ENCODE results near the gene B9D2. TPM values are rescaled to one million over a fixed set of nuclear protein-coding genes. Genes with fewer than 3 reads are reported as not detected.

The B9D2 gene
- total and polyA plus RNA-seq, 2 experiments from 2014 or later: 2.7 to 7.4 TPM

GRCh38 chr19:41327576-41328156 is 36.3 kb downstream of the B9D2 start:
- Histone ChIP-seq H3F3A (replicated peaks; ENCODE audit: low read depth) (peaks cover 20% of the 10 kb centered on the region), H3K4me1 (ENCODE audit: insufficient read depth) (peaks cover 53% of the 10 kb centered on the region), H4K20me1 (replicated peaks; ENCODE audit: insufficient read depth) (no peaks in the 10 kb centered on the region), H3K9me2 (ENCODE audit: insufficient read depth) (no peaks in the 10 kb centered on the region), H3K36me3 (ENCODE audit: insufficient read depth) (no peaks in the 10 kb centered on the region), H3K27ac (ENCODE audit: low read depth) (no peak overlapping the region), H3K27me3 (ENCODE audit: insufficient read depth) (peaks cover 10% of the 10 kb centered on the region), H3K79me2 (replicated peaks; ENCODE audit: insufficient read depth) (no peaks in the 10 kb centered on the region), H3K4me3 (peak overlapping the region; percentile 52), H2AFZ (0 out of 2 replicates have a peak overlapping the region, but pooled peaks have one; percentile 72), H3K4me2 (peak overlapping the region; percentile 90)
- Mint-ChIP-seq H3K9me3 (peaks cover 3% of the 10 kb centered on the region; the same call in 2 of the 3 replicates), H3K4me1 (peaks cover 60% of the 10 kb centered on the region), H3K27ac (peak overlapping the region; percentile 68), H3K4me3 (peak overlapping the region; percentile 53), H3K36me3 (ENCODE audit: low read depth) (peaks cover 7% of the 10 kb centered on the region), H3K27me3 (ENCODE audit: insufficient read depth, low read depth, poor library complexity) (peaks cover 40% of the 10 kb centered on the region)
- 0 out of 2 replicates have a peak, but pooled peaks have one; percentile 54 for TF ChIP-seq ETS1 (IDR thresholded peaks at IDR 0.05)
- no peak for TF ChIP-seq ZNF114 (CRISPR knock-in tag; IDR thresholded peaks at IDR 0.05)
- DNase-seq (ENCODE audit: low spot score) (peak; percentile 67), ATAC-seq (peak; percentile 19)

DNA sequence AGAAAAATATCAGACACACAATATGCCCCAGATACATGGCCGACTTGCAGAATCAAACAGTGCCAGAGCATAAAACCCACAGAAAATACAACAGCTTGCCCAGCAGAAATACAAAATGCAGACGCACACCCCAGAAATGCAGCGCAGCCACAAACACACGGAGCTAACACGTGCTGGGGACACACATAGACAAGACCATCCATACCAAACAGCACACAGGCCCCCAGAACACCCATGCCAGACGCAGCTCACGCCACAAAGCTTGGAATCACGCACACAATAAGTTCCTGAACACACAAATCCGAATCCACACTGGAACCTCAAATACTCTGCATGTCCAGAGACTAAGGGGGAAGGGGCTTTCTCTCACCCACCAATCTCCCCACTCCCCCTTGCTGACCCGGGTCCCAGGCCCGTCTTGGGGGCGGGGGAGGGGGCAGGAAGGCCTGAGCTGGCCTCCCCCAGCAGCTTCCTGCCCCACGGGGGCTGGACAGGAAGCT is 36.8 kb downstream of the B9D2 start:
- Histone ChIP-seq H3K9me2 (ENCODE audit: insufficient read depth) (no peaks in the 10 kb centered on the region), H3F3A (replicated peaks; ENCODE audit: low read depth) (peaks cover 23% of the 10 kb centered on the region), H3K36me3 (ENCODE audit: insufficient read depth) (no peaks in the 10 kb centered on the region), H3K4me2 (peak overlapping the region; percentile 90), H3K79me2 (replicated peaks; ENCODE audit: insufficient read depth) (no peaks in the 10 kb centered on the region), H3K4me3 (peak overlapping the region; percentile 52), H4K20me1 (replicated peaks; ENCODE audit: insufficient read depth) (no peaks in the 10 kb centered on the region; the same call in 1 of the 2 replicates), H3K27ac (ENCODE audit: low read depth) (peak overlapping the region; percentile 33; the same call in 1 of the 2 replicates), H3K4me1 (ENCODE audit: insufficient read depth) (peaks cover 56% of the 10 kb centered on the region), H2AFZ (0 out of 2 replicates have a peak overlapping the region, but pooled peaks have one; percentile 72), H3K27me3 (ENCODE audit: insufficient read depth) (peaks cover 6% of the 10 kb centered on the region)
- ATAC-seq: no peak
- H3K36me3 Mint-ChIP-seq (ENCODE audit: low read depth): peaks cover 11% of the 10 kb centered on the region
- H3K27ac Mint-ChIP-seq: peak overlapping the region; percentile 40
- H3K9me3 Mint-ChIP-seq: peaks cover 3% of the 10 kb centered on the region; the same call in 2 of the 3 replicates
- TF ChIP-seq ZNF114 (CRISPR knock-in tag; IDR thresholded peaks at IDR 0.05): no peak
- H3K4me3 Mint-ChIP-seq: peak overlapping the region; percentile 53
- H3K27me3 Mint-ChIP-seq (ENCODE audit: insufficient read depth, low read depth, poor library complexity): peaks cover 45% of the 10 kb centered on the region
- H3K4me1 Mint-ChIP-seq: peaks cover 66% of the 10 kb centered on the region
- no peak for DNase-seq (ENCODE audit: low spot score)

DNA sequence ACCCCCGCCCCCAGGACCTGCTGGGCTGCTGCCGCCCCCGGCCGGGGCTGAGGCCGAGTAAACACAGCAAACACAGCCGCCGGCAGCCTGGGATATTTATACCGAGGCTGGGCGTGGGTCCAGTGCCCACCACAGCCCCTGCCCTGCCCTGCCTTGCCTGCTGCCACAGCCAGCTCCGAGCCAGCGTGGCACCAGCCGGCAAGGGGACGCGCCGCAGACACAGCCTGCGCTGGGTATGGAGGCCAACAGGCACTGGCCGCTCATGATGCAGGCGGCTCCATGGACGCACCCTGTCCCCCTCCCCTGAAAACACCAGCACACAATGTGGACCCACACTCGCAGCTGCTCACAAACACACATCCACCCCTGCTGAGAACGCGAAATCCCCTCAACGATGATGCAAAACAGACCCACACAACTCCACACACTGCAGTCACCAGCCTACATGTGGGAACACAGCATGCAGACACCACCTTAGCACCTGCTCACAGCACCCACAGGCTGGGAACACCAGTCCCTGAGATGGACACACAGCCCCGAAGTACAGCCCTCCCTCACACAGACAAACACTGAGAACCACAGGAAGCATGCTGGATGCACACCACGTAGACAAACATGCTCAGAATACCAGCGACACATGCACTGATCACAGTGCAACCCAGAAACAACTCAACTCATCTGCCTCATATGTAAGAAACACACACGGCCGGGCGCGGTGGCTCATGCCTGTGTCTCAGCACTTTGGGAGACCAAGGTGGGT is 37.8 kb downstream of the B9D2 start:
- no peaks in the 10 kb centered on the region for H3K27me3 ChIP-seq (ENCODE audit: insufficient read depth)
- ATAC-seq (peak; percentile 2), DNase-seq (ENCODE audit: low spot score) (no peak)
- peaks cover 11% of the 10 kb centered on the region for H3K36me3 Mint-ChIP-seq (ENCODE audit: low read depth)
- peak overlapping the region; percentile 62 for H3K4me3 Mint-ChIP-seq
- H4K20me1 ChIP-seq (replicated peaks; ENCODE audit: insufficient read depth): no peaks in the 10 kb centered on the region; the same call in 1 of the 2 replicates
- H2AFZ ChIP-seq: no peak overlapping the region
- peak overlapping the region; percentile 15; the same call in 1 of the 2 replicates for H3K27ac Mint-ChIP-seq
- H3K79me2 ChIP-seq (replicated peaks; ENCODE audit: insufficient read depth): no peaks in the 10 kb centered on the region
- H3K9me2 ChIP-seq (ENCODE audit: insufficient read depth): no peaks in the 10 kb centered on the region
- H3K4me2 ChIP-seq: peak overlapping the region; percentile 90
- H3K9me3 Mint-ChIP-seq: peaks cover 3% of the 10 kb centered on the region; the same call in 2 of the 3 replicates
- peaks cover 39% of the 10 kb centered on the region for H3K27me3 Mint-ChIP-seq (ENCODE audit: insufficient read depth, low read depth, poor library complexity)
- no peaks in the 10 kb centered on the region for H3K36me3 ChIP-seq (ENCODE audit: insufficient read depth)
- peaks cover 29% of the 10 kb centered on the region for H3F3A ChIP-seq (replicated peaks; ENCODE audit: low read depth)
- peaks cover 51% of the 10 kb centered on the region for H3K4me1 ChIP-seq (ENCODE audit: insufficient read depth)
- H3K27ac ChIP-seq (ENCODE audit: low read depth): no peak overlapping the region
- peak overlapping the region; percentile 71 for H3K4me3 ChIP-seq
- peaks cover 64% of the 10 kb centered on the region for H3K4me1 Mint-ChIP-seq
- no peak for TF ChIP-seq CREB1 (CRISPR knock-in tag; IDR thresholded peaks at IDR 0.05; ENCODE audit: low read depth)
- TF ChIP-seq POLR2AphosphoS5 (IDR thresholded peaks at IDR 0.05; ENCODE audit: low read depth): no peak
- TF ChIP-seq REST (IDR thresholded peaks at IDR 0.05; ENCODE audit: unreplicated experiment): no peak
